Esophagus muscularis mucosa (tissue), 3 donors: ENCODE measurements around the gene PIM1.

Source experiments
- CTCF ChIP-seq, 3 experiments: fragments of 200-600 bp in 2 of 3; fragments of 450-650 bp in 1 of 3; sonication (generic) in 2 of 3; IDR thresholded peaks; one replicate each; pipeline ENCODE4 v1.5.1; 2017 to 2019; ENCODE audit warnings: antibody characterized with exemption in 3 of 3, mild to moderate bottlenecking in 2 of 3, moderate library complexity in 1 of 3
- POLR2A ChIP-seq: fragments of 450-650 bp; IDR thresholded peaks from one replicate; pipeline ENCODE4 v1.6.1; 2017; ENCODE audit warnings: antibody characterized with exemption, moderate library complexity, mild to moderate bottlenecking, low read depth

GRCh38 chr6:37138856-37139229, 31.1 kb upstream of the PIM1 start:
- TF ChIP-seq POLR2A (no peak), CTCF (IDR thresholded peaks at IDR 0.05) (no peak)
